HG02610 (cell line): Measurements from ENCODE around the gene PNMA1.

Experiments used
- ATAC-seq: cut with Tn5 transposase; IDR thresholded peaks from one replicate; pipeline ENCODE4 v1.9.1; 2021; ENCODE audit warnings: mild to moderate bottlenecking, moderate library complexity; ENCODE audit not compliant: unreplicated experiment

Gene PNMA1

GRCh38 chr14:73751157-73751691 lies 37.0 kb upstream of the PNMA1 start:
- no peak for ATAC-seq

- ATAC-seq: no peak
Observed at GRCh38 chr14:73750531-73750901, 36.3 kb upstream of the PNMA1 start.

- no peak for ATAC-seq
Observed at GRCh38 chr14:73749706-73750530, 35.7 kb upstream of the PNMA1 start.

GRCh38 chr14:73748858-73749357 lies 34.7 kb upstream of the PNMA1 start:
- no peak for ATAC-seq

- ATAC-seq: no peak
Observed at GRCh38 chr14:73747379-73748211, 33.4 kb upstream of the PNMA1 start.

- no peak for ATAC-seq
Observed at GRCh38 chr14:73746520-73747378, 32.6 kb upstream of the PNMA1 start.

GRCh38 chr14:73745571-73746519 lies 31.7 kb upstream of the PNMA1 start:
- ATAC-seq: no peak

- ATAC-seq: no peak
Observed at GRCh38 chr14:73744874-73745529, 30.8 kb upstream of the PNMA1 start.

- ATAC-seq: no peak
Observed at GRCh38 chr14:73744175-73744867, 30.1 kb upstream of the PNMA1 start.

- ATAC-seq: peak; percentile 47
Observed at GRCh38 chr14:73743431-73743931, 29.3 kb upstream of the PNMA1 start.

GRCh38 chr14:73742520-73743238 lies 28.5 kb upstream of the PNMA1 start:
- no peak for ATAC-seq

- no peak for ATAC-seq
Observed at GRCh38 chr14:73741876-73742519, 27.8 kb upstream of the PNMA1 start.

GRCh38 chr14:73741386-73741875 lies 27.2 kb upstream of the PNMA1 start:
- ATAC-seq: no peak

- ATAC-seq: no peak
Observed at GRCh38 chr14:73740618-73741326, 26.6 kb upstream of the PNMA1 start.

GRCh38 chr14:73739899-73740617 lies 25.9 kb upstream of the PNMA1 start:
- ATAC-seq: no peak
